ENCODE results near the gene ERMP1.

GRCh38 chr9:5866272-5866671 is 33.4 kb upstream of the ERMP1 start:
- TF ChIP-seq POLR2A (IDR thresholded peaks at IDR 0.05) (no peak), CTCF (IDR thresholded peaks at IDR 0.05) (no peak)
